Measurements from ENCODE around the gene SIAH2. TPM values are rescaled to one million over a fixed set of nuclear protein-coding genes. Genes with fewer than 3 reads are reported as not detected.

The SIAH2 gene
- polyA plus RNA-seq, 1 of the 3 experiments (the other 2 are of a cell fraction), result 18.4 TPM

- WGBS (ENCODE audit: low lambda C conversion rate), result 0% methylated on average over 1 of the region's 1 CpG
- Histone ChIP-seq H2AFZ (ENCODE audit: low read depth) (no peak overlapping the region), H3K9ac (no peak overlapping the region), H3K4me3 (ENCODE audit: low read depth in 2 of 2, low read length in 1 of 2) (no peak overlapping the region), H3K4me1 (ENCODE audit: control insufficient read depth in 1 of 2, insufficient read depth in 2 of 2, low read depth in 1 of 2, low read length in 1 of 2) (no peaks in the 10 kb centered on the region), H4K20me1 (ENCODE audit: insufficient read depth) (no peaks in the 10 kb centered on the region), H3K9me3 (no peaks in the 10 kb centered on the region), H3K27me3 (ENCODE audit: insufficient read depth) (peaks cover 49% of the 10 kb centered on the region), H3K4me2 (no peak overlapping the region), H3K79me2 (ENCODE audit: insufficient read depth) (no peaks in the 10 kb centered on the region), H3K36me3 (replicated peaks in 1 of 2; ENCODE audit: control insufficient read depth in 1 of 2, insufficient read depth in 2 of 2, low read length in 1 of 2) (no peaks in the 10 kb centered on the region), H3K27ac (ENCODE audit: low read depth in 2 of 2, low read length in 1 of 2) (no peak overlapping the region), H3F3A (replicated peaks; ENCODE audit: insufficient read depth) (no peaks in the 10 kb centered on the region), H3K9me2 (no peaks in the 10 kb centered on the region)
- no peak for DNase-seq
- ChIA-PET CTCF (interaction anchor here (0.8 to 1.0 kb wide), 3 partner anchors 11 to 23 kb away, joined by 3 to 5 read pairs (median 3); no protein-coding TSS in a partner anchor), POLR2A (no interaction called here)
- no peak for TF ChIP-seq RXRA (IDR thresholded peaks at IDR 0.05; ENCODE audit: borderline replicate concordance, low read depth)
- no peak for TF ChIP-seq CTCF (IDR thresholded peaks at IDR 0.05)
- TF ChIP-seq MAX (IDR thresholded peaks at IDR 0.05; ENCODE audit: low read depth), result no peak
- TF ChIP-seq TAF1 (IDR thresholded peaks at IDR 0.05; ENCODE audit: borderline replicate concordance, low read depth, low read length), result no peak
- no peak for TF ChIP-seq NRF1 (IDR thresholded peaks at IDR 0.05; ENCODE audit: low read depth, low read length)
- TF ChIP-seq MXI1 (IDR thresholded peaks at IDR 0.05; ENCODE audit: low read depth, low read length), result no peak
- no peak for TF ChIP-seq POLR2AphosphoS5 (IDR thresholded peaks at IDR 0.05; ENCODE audit: low read depth, low read length)
- no peak for TF ChIP-seq PBX3 (IDR thresholded peaks at IDR 0.05)
- TF ChIP-seq IRF3 (IDR thresholded peaks at IDR 0.05; ENCODE audit: low read depth, low read length), result no peak
- TF ChIP-seq NFIC (IDR thresholded peaks at IDR 0.05; ENCODE audit: borderline replicate concordance), result no peak
- no peak for TF ChIP-seq USF2 (IDR thresholded peaks at IDR 0.05; ENCODE audit: borderline replicate concordance, low read depth, low read length)
- TF ChIP-seq JUND (IDR thresholded peaks at IDR 0.05), result no peak
- no peak for TF ChIP-seq FOSL2 (IDR thresholded peaks at IDR 0.05; ENCODE audit: borderline replicate concordance, low read depth)
- no peak for TF ChIP-seq FOXM1 (IDR thresholded peaks at IDR 0.05; ENCODE audit: low read depth)
- TF ChIP-seq GATA2 (CRISPR knock-in tag; IDR thresholded peaks at IDR 0.05), result no peak
- TF ChIP-seq USF1 (IDR thresholded peaks at IDR 0.05; ENCODE audit: borderline replicate concordance, low read depth), result no peak
- no peak for TF ChIP-seq TCF12 (IDR thresholded peaks at IDR 0.05)
- TF ChIP-seq MEF2A (IDR thresholded peaks at IDR 0.05; ENCODE audit: borderline replicate concordance, low read depth), result no peak
- no peak for TF ChIP-seq YY1 (IDR thresholded peaks at IDR 0.05; ENCODE audit: low read depth)
- TF ChIP-seq ZBTB33 (IDR thresholded peaks at IDR 0.05; ENCODE audit: borderline replicate concordance, low read depth), result no peak
Measured at GRCh38 chr3:150810641-150811040, 47.7 kb upstream of the SIAH2 start.
